ENCODE data around the gene TPM1. TPM values are rescaled to one million over a fixed set of nuclear protein-coding genes. Genes with fewer than 3 reads are reported as not detected.
A peak's percentile ranks its signal among the peaks of the same experiment; 100 is the strongest.

TPM1 gene
- polyA plus RNA-seq, 1 of the 3 experiments (the other 2 are of a cell fraction) = 1,371 TPM

DNA sequence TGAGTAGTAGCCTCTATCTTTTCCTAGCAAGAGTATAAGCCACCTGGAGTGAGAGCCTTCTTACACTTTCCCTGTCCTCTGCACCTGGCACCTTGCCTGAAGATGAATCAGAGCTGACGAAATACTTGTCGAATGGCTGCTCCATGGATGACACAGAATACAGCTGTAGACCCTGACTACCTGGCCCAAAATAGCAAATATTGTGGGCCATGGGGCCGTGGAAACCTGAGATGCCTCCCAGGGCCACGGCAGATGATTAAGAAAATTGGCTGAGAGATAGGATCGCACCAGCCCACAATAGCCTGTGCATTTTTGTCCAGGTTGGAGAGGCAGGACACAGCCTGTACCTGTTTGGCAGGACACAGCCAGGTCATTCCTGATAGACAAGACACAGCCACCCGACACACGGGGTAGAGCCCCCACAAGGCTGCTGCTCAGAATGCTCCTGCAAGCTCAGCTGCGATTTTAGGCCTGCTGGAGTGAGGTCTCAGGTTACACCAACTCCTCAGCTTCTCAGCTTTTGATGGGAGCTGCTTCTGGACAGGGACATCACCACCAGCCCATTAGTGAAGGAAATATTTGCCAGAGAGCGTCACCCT is 22.9 kb upstream of the TPM1 start:
- ChIA-PET POLR2A (no interaction called here), CTCF (interaction anchor here (0.9 kb wide), 1 partner anchor 29 kb away, joined by 3 read pairs; no protein-coding TSS in a partner anchor)
- H2AFZ ChIP-seq (ENCODE audit: low read depth) = no peak overlapping the region
- peak overlapping the region; percentile 42; the same call in 1 of the 2 replicates for H3K4me2 ChIP-seq
- H4K20me1 ChIP-seq (ENCODE audit: insufficient read depth) = no peaks in the 10 kb centered on the region
- TF ChIP-seq GATA2 (CRISPR knock-in tag; IDR thresholded peaks at IDR 0.05) = no peak
- TF ChIP-seq, protein P1, sequence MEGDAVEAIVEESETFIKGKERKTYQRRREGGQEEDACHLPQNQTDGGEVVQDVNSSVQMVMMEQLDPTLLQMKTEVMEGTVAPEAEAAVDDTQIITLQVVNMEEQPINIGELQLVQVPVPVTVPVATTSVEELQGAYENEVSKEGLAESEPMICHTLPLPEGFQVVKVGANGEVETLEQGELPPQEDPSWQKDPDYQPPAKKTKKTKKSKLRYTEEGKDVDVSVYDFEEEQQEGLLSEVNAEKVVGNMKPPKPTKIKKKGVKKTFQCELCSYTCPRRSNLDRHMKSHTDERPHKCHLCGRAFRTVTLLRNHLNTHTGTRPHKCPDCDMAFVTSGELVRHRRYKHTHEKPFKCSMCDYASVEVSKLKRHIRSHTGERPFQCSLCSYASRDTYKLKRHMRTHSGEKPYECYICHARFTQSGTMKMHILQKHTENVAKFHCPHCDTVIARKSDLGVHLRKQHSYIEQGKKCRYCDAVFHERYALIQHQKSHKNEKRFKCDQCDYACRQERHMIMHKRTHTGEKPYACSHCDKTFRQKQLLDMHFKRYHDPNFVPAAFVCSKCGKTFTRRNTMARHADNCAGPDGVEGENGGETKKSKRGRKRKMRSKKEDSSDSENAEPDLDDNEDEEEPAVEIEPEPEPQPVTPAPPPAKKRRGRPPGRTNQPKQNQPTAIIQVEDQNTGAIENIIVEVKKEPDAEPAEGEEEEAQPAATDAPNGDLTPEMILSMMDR (IDR thresholded peaks at IDR 0.05) = no peak
- no peak for TF ChIP-seq REST (IDR thresholded peaks at IDR 0.05; ENCODE audit: low read depth, low read length)
- peak; percentile 53; the same call in 1 of the 2 replicates for TF ChIP-seq MEF2A (IDR thresholded peaks at IDR 0.05; ENCODE audit: borderline replicate concordance, low read depth)
- TF ChIP-seq, protein P2, sequence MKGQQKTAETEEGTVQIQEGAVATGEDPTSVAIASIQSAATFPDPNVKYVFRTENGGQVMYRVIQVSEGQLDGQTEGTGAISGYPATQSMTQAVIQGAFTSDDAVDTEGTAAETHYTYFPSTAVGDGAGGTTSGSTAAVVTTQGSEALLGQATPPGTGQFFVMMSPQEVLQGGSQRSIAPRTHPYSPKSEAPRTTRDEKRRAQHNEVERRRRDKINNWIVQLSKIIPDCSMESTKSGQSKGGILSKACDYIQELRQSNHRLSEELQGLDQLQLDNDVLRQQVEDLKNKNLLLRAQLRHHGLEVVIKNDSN (IDR thresholded peaks at IDR 0.05; ENCODE audit: borderline replicate concordance, low read depth) = no peak
- TF ChIP-seq TEAD4 (IDR thresholded peaks at IDR 0.05; ENCODE audit: borderline replicate concordance, insufficient read depth) = no peak
- no peak for TF ChIP-seq GABPA (IDR thresholded peaks at IDR 0.05; ENCODE audit: low read depth)
- TF ChIP-seq SMC3 (IDR thresholded peaks at IDR 0.05; ENCODE audit: low read depth, low read length) = no peak
- peak; percentile 79; the same call in 1 of the 2 replicates for TF ChIP-seq FOSL2 (IDR thresholded peaks at IDR 0.05; ENCODE audit: borderline replicate concordance, low read depth)
- TF ChIP-seq, protein P3, sequence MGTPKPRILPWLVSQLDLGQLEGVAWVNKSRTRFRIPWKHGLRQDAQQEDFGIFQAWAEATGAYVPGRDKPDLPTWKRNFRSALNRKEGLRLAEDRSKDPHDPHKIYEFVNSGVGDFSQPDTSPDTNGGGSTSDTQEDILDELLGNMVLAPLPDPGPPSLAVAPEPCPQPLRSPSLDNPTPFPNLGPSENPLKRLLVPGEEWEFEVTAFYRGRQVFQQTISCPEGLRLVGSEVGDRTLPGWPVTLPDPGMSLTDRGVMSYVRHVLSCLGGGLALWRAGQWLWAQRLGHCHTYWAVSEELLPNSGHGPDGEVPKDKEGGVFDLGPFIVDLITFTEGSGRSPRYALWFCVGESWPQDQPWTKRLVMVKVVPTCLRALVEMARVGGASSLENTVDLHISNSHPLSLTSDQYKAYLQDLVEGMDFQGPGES (IDR thresholded peaks at IDR 0.05; ENCODE audit: low read depth, low read length) = no peak
- TF ChIP-seq TCF12 (IDR thresholded peaks at IDR 0.05) = 0 out of 2 replicates have a peak, but pooled peaks have one; percentile 2
- no peak for TF ChIP-seq USF2 (IDR thresholded peaks at IDR 0.05; ENCODE audit: borderline replicate concordance, low read depth, low read length)
- no peak for TF ChIP-seq NRF1 (IDR thresholded peaks at IDR 0.05; ENCODE audit: low read depth, low read length)
- no peak; the same call in 1 of the 2 replicates for TF ChIP-seq POLR2AphosphoS5 (IDR thresholded peaks at IDR 0.05; ENCODE audit: low read depth, low read length)
- TF ChIP-seq, protein P4, sequence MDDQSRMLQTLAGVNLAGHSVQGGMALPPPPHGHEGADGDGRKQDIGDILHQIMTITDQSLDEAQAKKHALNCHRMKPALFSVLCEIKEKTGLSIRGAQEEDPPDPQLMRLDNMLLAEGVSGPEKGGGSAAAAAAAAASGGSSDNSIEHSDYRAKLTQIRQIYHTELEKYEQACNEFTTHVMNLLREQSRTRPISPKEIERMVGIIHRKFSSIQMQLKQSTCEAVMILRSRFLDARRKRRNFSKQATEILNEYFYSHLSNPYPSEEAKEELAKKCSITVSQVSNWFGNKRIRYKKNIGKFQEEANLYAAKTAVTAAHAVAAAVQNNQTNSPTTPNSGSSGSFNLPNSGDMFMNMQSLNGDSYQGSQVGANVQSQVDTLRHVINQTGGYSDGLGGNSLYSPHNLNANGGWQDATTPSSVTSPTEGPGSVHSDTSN (IDR thresholded peaks at IDR 0.05) = peak; percentile 46
- no peak for TF ChIP-seq ZBTB33 (IDR thresholded peaks at IDR 0.05; ENCODE audit: borderline replicate concordance, low read depth)
- TF ChIP-seq FOXJ3 (CRISPR knock-in tag; IDR thresholded peaks at IDR 0.05) = no peak
- TF ChIP-seq SIN3A (IDR thresholded peaks at IDR 0.05; ENCODE audit: borderline replicate concordance, low read depth, low read length) = no peak
- TF ChIP-seq NFIC (IDR thresholded peaks at IDR 0.05; ENCODE audit: borderline replicate concordance) = peak; percentile 84
- no peak for TF ChIP-seq RAD21 (IDR thresholded peaks at IDR 0.05; ENCODE audit: low read length)
- TF ChIP-seq RXRA (IDR thresholded peaks at IDR 0.05; ENCODE audit: borderline replicate concordance, low read depth) = peak; percentile 37; the same call in 1 of the 2 replicates
- H3K4me3 ChIP-seq (ENCODE audit: low read depth in 2 of 2, low read length in 1 of 2) = no peak overlapping the region
- no peak for DNase-seq
- H3K27ac ChIP-seq (ENCODE audit: low read depth in 2 of 2, low read length in 1 of 2) = peak overlapping the region; percentile 4 to 97
- H3K4me1 ChIP-seq (ENCODE audit: control insufficient read depth in 1 of 2, insufficient read depth in 2 of 2, low read depth in 1 of 2, low read length in 1 of 2) = peaks cover 6 to 58% of the 10 kb centered on the region in 2 experiments
- H3K9me2 ChIP-seq = no peaks in the 10 kb centered on the region
- no peaks in the 10 kb centered on the region for H3K27me3 ChIP-seq (ENCODE audit: insufficient read depth)
- no peaks in the 10 kb centered on the region for H3K36me3 ChIP-seq (replicated peaks in 1 of 2; ENCODE audit: control insufficient read depth in 1 of 2, insufficient read depth in 2 of 2, low read length in 1 of 2)
- H3K79me2 ChIP-seq (ENCODE audit: insufficient read depth) = 0 out of 2 replicates have a peak, but pooled peaks cover under 1% of the 10 kb centered on the region
- H3K9me3 ChIP-seq = no peaks in the 10 kb centered on the region
- peak overlapping the region; percentile 41; the same call in 1 of the 2 replicates for H3K9ac ChIP-seq
- WGBS (ENCODE audit: low lambda C conversion rate) = 39% methylated on average over 9 of the region's 9 CpGs
- H3F3A ChIP-seq (replicated peaks; ENCODE audit: insufficient read depth) = peaks cover 65% of the 10 kb centered on the region
